Activated naive CD8-positive, alpha-beta T cell treated with anti-CD3 and anti-CD28 coated beads, Interleukin-2, amount 50 U/mL, for 16 hours (primary cell): Measurements from ENCODE around the gene SLCO3A1.

Experiments
- DNase-seq: peaks from one replicate; pipeline ENCODE4 v3.0.0-alpha.2; 2020; ENCODE audit warnings: low read depth, low spot score

The SLCO3A1 gene

DNA sequence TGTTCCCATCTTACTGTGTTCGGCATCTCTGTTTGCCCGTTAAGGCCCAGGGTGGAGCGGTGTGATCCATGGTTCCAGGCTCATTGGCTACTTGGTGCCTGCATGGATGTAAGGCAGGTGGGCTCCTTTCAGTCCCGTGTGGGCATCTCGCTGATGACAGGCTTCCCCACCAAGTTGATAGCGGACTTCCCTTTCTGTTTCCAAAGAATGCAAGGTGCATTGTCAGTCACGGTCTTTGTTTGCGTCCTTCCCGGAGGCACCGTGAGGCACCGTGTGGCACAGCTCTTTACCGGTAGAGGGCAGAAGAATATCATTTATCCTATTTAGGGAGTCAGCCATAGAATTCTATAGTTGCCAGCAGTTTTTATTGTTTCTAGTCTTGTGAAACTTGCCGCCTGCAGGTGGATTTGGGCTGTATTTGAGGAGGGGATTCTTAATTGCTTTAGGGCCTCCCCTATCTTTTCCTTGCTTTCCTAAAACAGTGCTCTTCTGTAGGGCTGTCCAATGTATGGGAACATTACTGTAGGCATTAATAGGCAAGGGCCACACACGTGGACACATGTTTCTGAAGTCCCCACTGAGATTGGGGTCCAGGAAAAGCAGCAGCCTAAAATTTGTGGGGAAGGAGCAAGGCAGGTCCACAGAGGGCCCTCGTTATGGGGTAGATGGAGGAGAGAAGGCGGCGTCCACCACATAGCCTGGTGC is 244.1 kb downstream of the SLCO3A1 start:
- DNase-seq = no peak

DNA sequence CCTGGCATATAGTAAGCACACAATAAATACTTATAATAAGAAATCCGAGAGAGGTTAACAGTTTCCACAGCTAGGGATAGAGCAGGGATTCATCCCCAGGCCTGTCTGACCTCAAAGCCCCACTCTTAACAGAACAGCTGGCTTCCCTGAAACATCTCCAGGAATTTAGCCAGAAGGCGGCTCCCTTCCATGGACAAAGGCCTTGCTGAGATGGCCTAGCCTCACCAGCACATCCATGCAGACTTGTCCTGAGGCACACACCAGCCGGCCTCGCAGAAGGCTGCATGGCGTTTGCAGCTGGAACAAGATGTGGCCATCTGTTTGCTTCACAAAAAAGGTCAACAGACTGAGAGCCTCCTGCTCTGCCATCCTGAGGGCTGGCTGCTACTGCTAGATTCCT is 245.4 kb downstream of the SLCO3A1 start:
- DNase-seq = no peak

DNA sequence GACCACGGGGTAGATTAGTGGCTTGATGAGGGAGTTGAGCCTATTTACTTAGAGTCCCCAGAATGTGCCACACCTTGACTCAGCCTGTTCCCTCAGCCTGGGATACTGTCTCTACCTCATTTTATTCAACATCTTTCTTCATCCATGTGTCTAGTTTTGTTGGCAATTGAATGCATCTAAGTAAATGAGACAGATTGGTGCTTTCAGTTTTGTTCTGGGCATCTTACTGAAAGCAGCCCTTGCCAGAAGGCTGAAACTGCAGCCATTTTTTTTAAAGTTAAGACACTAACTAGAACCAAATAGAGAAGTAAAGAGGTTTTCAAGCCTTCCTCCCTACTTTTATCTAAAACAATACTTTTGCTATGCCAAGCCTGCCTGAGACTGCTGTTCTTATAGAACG is 246.8 kb downstream of the SLCO3A1 start:
- DNase-seq = no peak

DNA sequence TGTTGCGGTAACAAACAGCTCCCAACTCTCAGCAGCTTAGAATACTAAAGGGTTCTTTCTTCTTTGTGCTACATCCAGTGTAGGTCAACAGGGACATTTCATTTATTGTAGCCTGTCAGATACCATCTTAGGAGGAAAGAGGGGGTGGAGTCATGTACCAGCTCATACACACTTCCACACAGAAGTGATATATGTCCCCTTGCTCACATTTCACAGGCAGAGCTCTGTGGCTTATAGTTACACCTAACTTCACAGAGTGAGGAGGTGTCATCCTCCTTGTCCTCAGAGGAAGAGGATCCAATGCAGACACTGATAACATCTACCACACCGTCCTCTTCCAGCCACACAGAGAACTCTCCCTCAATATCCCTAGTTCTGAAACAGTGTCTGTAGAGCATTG is 247.2 kb downstream of the SLCO3A1 start:
- DNase-seq = no peak

DNA sequence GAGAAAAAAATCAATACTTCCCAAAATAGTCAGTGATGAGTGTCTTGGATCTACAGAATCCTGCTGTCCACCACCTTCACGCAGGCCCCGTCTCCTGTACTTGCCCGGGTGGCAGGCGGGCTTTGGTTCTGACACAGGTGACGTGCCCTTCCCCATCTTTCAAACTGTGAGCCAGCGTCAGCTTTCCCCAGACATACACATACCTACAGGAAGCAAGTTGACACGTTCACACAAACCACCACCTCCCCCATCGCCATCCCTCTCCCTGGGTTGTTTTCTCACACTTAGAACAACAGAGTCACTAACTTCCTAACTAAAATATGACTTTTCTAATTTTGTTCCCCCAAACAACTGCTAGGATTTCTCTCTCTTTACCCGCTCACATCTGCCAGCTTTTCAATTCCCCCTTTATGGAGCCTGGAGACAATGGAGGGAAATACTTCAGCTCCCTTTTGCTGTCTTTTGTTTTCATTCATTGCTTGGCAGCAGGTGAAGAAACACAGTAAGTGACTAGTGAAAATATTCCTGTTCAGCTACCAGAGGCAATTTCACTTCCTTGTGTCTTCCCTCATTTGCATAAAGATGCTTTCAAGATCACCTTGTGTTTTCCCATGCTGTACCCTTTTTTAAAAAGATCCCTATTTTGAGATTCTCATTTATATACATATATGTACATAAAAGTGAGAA is 248.3 kb downstream of the SLCO3A1 start:
- DNase-seq = no peak

DNA sequence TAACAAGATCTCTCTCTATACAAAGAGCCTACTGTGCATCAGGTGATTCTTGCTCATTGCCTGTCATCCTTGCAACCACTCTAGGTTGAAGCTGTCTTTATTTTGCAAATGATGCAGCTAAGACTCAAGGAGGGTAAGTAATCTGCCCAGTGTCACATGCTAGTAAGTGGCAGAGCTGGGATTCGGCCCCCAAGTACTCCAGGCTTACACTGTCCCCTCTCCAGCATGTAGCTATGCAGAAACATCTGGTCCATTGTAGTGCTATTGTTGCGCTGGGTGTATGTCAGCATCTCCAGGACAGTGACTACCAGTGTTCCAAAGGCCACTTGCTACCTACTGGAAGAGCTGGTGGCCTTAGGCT is 248.9 kb downstream of the SLCO3A1 start:
- no peak for DNase-seq

DNA sequence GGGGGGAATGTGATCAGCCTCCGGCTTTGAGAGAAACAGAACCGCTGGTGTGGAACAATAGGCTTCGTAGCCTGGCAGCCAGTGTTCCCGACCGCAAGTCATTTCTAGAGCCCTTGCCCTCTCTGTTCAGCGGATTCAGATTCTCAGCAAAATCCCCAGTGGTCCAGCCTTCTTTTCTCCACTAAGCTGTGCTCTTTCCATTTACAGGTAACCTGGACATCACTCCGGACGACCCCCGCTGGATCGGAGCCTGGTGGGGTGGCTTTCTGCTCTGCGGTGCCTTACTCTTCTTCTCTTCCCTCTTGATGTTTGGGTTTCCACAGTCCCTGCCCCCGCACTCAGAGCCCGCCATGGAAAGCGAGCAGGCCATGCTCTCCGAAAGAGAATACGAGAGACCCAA is 250.6 kb downstream of the SLCO3A1 start:
- no peak for DNase-seq

DNA sequence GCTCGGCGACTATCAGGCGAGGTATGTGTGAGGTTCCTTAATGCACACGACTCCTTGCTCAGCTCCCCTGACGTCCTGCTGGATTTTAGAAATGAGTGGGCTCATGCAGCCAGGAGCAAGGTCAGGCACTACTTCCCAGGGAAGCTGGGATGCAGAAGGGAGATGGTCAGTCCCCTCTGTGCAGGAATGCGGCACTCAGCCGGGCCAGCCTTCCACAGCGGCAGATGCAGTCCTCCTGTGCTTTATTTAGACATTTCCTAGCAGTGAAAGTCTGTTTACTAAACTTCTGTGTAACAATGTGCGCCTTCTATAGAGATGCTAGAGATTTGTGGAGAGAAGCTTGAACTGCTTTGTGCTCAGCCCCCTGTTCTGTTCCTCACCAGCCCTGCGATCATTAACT is 252.1 kb downstream of the SLCO3A1 start:
- DNase-seq = no peak

DNA sequence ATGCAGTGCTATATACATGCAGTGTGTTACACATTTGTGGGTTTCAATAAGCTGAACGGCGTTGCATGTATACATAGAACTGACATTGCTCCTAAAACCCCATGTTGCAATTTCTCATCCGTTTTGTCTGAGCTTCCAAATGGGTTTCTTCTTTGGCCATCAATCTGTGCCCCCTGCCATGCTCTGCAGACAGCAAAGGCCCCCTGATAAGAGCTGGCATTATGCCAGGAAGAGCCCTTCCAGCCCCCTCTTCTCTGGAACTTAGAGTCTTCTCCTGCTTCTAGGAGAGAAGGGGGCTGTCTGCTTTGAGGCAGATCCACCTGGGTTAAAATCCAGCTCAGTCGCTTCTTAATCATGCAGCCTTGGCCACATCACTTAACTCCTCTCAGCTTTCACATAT is 254.0 kb downstream of the SLCO3A1 start:
- no peak for DNase-seq

DNA sequence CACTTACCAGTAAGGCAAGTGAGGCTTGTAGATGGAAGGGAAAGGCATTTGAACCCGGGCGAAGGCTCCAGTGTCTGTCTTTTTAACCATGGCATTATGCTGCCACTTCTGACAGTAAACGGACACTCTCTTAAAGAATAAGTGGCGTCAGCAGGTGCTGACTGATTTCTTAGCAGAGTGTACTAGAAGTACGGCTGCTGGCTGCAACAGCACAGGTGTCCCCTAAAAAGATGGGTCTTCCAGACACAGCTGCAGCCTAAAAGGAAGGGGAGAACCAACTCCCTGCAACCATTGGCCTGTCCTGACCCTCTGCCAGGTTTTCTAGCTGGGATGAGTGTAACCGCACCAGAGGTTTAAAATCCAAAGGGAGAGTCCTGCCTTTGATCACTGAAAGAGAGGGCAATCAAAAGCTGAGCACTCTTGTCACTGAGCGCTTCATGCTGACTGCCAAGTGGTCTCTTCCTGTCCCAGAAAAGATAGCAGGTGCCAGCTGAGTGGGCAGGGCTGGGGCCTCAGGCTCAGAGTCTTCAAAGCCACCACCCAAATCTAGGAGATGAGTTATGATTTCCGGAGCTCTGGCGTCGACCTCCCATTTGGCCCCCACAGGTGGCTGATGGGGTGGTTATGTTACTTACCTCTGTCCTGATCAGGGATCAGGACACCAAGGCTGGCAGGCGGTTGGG is 255.8 kb downstream of the SLCO3A1 start:
- no peak for DNase-seq

DNA sequence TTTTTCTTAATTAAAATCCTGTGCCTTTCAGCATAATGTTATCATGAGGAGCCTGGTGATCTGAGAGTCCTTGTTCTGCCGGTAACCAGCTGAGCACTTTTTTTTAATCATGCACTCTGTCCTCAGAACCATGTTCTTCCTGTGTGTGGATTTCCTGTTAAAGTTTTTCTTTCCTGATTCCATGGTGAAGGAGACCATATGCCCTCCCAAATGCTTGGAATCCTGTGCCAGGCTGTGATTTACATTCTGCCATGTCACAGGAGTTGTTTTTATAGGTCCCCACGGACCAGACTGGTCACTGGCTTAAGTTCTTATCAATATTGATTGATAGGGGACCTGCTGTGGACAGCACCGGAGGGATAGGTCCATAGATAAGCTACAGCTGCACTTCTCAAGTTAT is 257.8 kb downstream of the SLCO3A1 start:
- DNase-seq = no peak

DNA sequence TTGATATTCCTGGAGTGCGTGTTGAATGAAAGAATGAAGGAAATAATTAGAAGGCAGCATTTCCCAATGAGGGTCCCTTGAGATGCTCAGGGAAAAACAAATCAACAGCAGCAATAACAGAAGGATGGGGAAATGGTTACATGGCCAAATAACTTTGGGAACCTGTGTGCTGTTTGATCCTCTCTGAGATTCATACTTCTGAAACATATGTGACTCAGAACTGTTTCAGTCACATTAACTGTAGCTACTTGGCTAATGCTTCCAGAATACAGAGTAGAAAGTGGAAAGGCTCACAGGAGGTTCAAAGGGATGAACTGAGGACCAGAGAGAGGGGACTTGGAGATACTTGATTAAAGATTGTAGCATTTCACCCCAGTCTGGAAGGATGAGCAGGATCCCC is 258.2 kb downstream of the SLCO3A1 start:
- no peak for DNase-seq

DNA sequence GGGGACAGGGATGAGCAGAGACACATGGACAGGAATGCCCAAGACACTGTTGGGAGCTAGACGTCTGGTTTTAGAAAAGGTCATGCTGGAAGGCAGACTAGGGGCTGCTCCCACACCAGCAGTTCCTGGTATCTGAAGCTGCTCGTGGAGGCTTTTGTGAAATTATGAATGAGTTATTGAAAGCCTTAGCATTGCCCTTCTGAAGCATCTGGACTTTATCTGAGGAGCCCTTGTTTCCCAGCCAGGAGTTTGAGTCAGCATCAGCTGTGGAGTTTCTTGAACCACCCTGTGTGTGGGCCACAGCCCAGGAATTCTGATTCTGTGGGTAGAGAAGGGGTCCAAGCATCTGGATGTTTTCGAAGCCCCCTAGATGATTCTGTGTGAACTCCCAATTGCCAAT is 258.7 kb downstream of the SLCO3A1 start:
- DNase-seq = no peak

DNA sequence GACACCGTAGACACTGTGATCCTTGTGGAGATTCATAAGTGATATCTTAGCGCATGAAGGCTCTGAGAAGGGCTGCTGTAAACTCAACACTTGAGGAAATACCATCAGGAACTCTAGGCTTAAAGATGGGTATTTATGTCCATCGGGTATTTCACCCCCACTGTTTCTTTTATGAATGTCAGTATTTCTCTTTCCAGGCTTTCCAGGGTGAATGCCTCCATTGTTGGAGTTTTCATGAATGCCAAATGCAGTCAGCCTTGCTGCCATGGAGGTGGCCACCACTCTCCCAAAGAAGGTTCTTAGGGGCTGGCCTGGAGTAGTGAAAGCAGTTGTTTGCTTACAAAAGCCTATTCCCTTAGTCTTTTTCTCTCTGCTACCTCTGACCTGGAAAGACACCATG is 259.2 kb downstream of the SLCO3A1 start:
- DNase-seq = no peak

DNA sequence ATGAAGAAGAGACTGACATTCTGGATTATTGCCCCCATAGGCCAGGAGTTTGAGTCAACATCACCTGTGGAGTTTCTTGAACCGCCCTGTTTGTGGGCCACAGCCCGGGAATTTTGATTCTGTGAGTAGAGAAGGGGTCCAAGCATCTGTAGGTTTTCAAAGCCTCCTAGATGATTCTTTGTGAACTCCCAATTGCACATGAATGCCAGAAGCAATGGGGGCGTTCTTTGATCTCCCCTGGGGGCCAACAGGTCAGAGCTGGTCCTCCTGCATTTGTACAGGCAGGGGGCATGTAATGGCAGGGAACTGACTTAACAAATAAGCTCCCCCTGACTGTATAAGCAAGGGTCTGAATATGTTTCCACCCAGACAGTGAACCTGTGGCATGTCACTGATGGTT is 260.3 kb downstream of the SLCO3A1 start:
- no peak for DNase-seq

DNA sequence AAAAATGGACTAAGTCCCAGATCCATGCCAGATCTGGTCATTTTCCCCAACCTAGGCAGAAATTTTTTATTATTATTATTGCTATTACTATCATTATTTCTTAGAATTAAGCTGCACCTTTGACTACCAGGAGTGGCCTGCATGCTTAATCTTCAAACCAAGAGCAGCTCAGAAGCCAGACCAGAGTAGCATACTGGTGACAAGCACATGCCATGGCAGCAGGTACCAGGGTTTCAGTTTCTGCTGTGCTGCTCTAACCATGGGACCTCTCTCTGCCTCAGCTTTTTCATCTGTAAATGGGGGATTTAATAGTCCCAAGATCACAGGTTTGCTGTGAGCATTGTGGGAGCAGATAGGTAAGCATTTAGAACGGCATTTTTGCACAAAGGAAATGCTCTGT is 262.3 kb downstream of the SLCO3A1 start:
- DNase-seq = no peak

DNA sequence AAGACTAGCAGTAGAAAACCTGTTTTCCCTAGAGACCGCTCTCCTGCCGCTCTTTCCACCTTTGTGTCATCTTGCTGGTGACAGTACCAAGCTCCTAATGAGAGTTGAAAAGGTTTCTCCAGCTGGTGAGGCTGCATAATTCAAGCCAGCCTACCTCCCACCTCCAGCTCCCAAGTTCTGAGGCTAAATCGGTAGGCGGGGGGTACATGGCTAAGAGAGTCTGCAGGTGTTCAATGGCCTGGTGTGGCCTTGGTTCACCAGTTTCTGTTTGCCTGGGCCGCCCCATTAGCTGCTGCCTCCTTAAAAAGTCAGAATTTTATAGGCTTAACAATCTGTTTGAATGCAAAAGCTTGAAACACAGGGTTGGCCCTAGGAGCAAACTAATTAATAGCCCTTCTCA is 262.8 kb downstream of the SLCO3A1 start:
- no peak for DNase-seq

DNA sequence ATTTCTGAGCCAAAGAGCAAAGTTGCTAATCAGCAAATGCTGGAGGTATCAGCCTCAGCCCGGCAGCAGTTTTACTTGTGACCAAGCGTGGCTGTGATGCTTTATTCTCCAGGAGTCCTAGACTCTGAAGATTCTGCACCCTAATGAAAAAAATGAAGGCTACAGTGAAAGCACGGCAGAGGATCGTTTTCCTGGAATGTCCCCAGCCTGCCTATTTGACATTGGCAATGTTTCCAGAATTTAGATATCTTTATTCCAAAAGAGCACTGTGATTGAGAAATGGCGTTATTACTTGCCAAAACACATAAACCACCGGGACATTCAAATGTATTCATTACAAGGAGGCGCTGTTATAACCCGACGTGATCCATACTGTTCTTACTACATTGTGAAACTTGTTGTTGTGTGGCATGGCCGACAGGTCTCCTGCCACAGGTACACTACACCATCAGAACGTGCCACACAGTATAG is 263.8 kb downstream of the SLCO3A1 start:
- DNase-seq = no peak

DNA sequence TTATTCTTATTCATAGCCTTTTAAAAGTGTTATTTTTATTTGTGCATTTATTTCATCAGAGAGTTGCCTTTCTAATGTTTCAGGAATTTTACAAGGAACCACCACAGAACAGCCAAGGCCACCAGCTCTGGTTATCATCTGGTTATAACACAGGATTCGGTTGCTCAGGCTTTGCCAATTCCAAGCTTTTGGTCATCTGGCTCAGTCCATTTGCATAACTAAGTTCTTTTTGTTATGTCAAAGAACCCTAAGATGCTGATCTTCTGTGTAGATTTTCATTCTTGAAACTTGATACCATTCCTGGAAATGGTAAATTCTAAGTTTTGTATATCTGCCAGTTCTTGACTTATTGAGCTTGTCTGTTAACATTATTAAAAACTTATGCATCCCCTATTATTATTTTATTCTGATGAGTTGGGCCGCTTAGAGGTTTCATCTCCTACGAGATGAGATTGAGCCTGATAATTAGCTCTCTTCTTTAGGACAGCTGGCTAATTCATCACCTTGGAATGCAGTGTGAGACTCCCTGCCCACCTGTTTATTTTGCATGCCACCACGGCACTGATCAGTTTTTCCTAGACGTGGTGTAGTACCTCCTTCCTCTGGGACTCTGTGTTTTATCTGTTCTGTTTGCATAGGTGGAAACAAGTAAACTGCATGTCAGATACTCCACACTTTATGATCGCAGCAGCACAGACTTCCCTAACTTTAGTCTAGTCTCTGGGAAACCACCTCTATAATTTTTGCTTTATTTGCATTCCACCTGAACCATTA is 264.8 kb downstream of the SLCO3A1 start:
- no peak for DNase-seq

DNA sequence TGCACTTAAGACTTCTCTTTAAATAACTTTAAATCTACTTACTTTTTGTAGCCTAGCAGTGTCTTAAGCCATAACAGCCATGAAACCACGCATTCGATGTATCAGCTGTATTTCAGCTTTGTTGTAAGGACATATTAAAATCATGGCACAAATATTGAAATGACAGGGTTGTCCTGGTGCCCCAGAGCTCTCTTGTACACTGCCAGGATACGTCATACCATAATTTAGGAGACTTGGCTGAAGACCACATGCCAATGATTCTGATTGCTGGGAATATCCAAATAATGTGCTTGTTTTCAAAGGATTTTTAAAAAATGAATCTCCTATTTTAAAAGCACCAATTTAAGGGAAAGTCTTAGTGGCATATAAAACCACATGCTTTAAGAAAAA is 265.4 kb downstream of the SLCO3A1 start:
- no peak for DNase-seq

DNA sequence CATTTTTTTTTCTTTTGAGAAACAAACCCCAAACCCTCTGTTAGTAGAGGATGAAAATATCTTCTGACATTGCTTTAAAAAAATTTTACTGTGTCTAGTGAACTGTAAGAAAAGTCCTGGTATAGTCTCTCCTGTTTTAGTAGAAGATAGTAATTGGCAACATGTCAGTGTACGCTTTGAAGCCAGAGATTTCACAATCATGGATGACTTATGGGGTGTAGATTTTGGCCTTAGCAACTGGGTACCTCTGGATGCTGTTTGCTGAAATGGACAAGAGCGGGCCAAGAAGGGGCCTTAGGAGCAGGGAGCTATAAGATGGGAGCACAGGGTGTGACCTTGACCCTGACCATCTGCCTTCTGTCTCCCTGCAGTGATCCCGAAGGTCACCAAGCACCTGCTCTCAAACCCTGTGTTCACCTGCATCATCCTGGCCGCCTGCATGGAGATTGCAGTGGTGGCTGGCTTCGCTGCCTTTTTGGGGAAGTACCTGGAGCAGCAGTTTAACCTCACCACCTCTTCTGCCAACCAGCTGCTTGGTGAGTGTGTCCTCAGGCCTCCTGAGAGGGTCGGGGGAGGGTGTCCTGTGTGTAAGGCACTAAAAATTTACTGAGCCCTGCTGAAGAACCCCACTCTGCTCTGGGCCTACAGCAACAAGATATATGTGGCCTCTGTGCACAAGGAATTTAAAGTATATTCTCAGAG is 266.7 kb downstream of the SLCO3A1 start:
- DNase-seq = no peak

DNA sequence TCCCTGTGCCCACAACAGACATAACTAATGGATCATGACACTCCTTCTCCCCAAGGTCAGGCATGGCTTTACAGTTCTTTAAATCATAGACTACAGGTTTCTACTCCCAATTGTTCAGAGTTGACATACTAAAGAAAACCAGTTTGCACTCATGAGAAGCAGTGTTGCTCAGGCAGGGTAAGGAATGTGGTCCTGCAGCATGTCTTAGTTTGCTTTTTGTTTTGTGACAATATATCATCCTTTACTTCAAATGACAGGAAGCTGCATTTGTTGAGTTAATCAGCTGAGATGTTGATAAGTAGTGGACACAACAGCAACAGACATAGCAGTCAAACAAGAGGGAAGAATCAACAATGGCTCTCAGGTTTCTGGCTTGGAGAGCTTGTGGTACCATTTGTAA is 267.5 kb downstream of the SLCO3A1 start:
- no peak for DNase-seq
